IMR-90 (cell line): ENCODE measurements around the gene DICER1. TPM values are rescaled to one million over a fixed set of nuclear protein-coding genes. Genes with fewer than 3 reads are reported as not detected.

Experiments
- ATAC-seq: fragments of 200-7000 bp; cut with Tn5 transposase; 2 replicates; pipeline ENCODE4 v1.9.1; 2020; ENCODE audit warnings: low read depth, mild to moderate bottlenecking, moderate library complexity
- BruUV-seq: library from RNA; stranded (reverse); fragments of 400-500 nt; replicated peaks from 2 replicates; lab custom pipeline; 2021; lab: Mats Ljungman, UMichigan
- CTCF ChIA-PET: fragments of 300-600 bp; formaldehyde crosslinking; extraction: SDS; loops from one replicate; lab custom pipeline; 2021; ENCODE audit warnings: antibody characterized with exemption; lab: Yijun Ruan, JAX
- POLR2A ChIA-PET: fragments of 300-600 bp; sonication (Branson Sonifier 250); formaldehyde crosslinking; loops from one replicate; lab custom pipeline; 2022; ENCODE audit warnings: antibody characterized with exemption; ENCODE audit not compliant: unreplicated experiment; lab: Charles Lee
- DNase-seq: peaks from one replicate; pipeline ENCODE4 v3.0.0; 2013
- H2AFZ ChIP-seq: replicated peaks from 2 replicates; pipeline ENCODE3; 2013; ENCODE audit warnings: low read length, mild to moderate bottlenecking; ENCODE audit not compliant: poor library complexity
- H2AK5ac ChIP-seq: 2 replicates; pipeline ENCODE4 v1.6.1; 2013; ENCODE audit warnings: low read depth, low read length, inconsistent platforms
- H2AK9ac ChIP-seq: replicated peaks from 2 replicates; pipeline ENCODE3; 2013; ENCODE audit warnings: mild to moderate bottlenecking, low read depth, low read length, moderate library complexity; ENCODE audit not compliant: poor library complexity
- H2BK120ac ChIP-seq: 2 replicates; pipeline ENCODE4 v1.6.1; 2013; ENCODE audit warnings: low read depth, low read length, inconsistent platforms
- H2BK15ac ChIP-seq: 3 replicates; pipeline ENCODE4 v1.6.1; 2013; ENCODE audit warnings: low read depth, low read length, inconsistent platforms
- H2BK20ac ChIP-seq: 2 replicates; pipeline ENCODE4 v1.6.1; 2013; ENCODE audit warnings: low read depth, mild to moderate bottlenecking, inconsistent platforms, low read length, moderate library complexity
- H2BK5ac ChIP-seq: 2 replicates; pipeline ENCODE4 v1.6.1; 2013; ENCODE audit warnings: mild to moderate bottlenecking, low read depth, low read length, inconsistent platforms; ENCODE audit not compliant: poor library complexity, severe bottlenecking
- H3K14ac ChIP-seq: replicated peaks from 2 replicates; pipeline ENCODE4 v1.6.1; 2013; ENCODE audit warnings: low read depth, low read length, inconsistent platforms
- H3K18ac ChIP-seq: 2 replicates; pipeline ENCODE4 v1.6.1; 2013; ENCODE audit warnings: low read depth, low read length, control low read depth
- H3K23ac ChIP-seq: 2 replicates; pipeline ENCODE4 v1.6.1; 2013; ENCODE audit warnings: low read depth, low read length, inconsistent platforms
- H3K27ac ChIP-seq: 2 replicates; pipeline ENCODE4 v1.5.1; 2013; ENCODE audit warnings: mild to moderate bottlenecking, control low read depth, low read length; ENCODE audit not compliant: insufficient read depth
- H3K27me3 ChIP-seq: 2 replicates; pipeline ENCODE4 v1.6.1; 2013; ENCODE audit warnings: low read length; ENCODE audit not compliant: control insufficient read depth, insufficient read depth
- H3K36me3 ChIP-seq: 2 replicates; pipeline ENCODE4 v1.6.1; 2013; ENCODE audit warnings: low read length, mixed read lengths; ENCODE audit not compliant: control insufficient read depth, insufficient read depth
- H3K4ac ChIP-seq: 2 replicates; pipeline ENCODE4 v1.6.1; 2013; ENCODE audit warnings: low read depth, low read length, inconsistent platforms
- H3K4me1 ChIP-seq: 2 replicates; pipeline ENCODE4 v1.6.1; 2013; ENCODE audit warnings: low read length, mixed read lengths; ENCODE audit not compliant: control insufficient read depth, insufficient read depth
- H3K4me2 ChIP-seq: 2 replicates; pipeline ENCODE4 v1.6.1; 2013; ENCODE audit warnings: low read depth, mild to moderate bottlenecking, control low read depth, low read length, moderate library complexity
- H3K4me3 ChIP-seq: 2 replicates; pipeline ENCODE4 v1.5.1; 2013; ENCODE audit warnings: low read depth, mild to moderate bottlenecking, control low read depth, low read length, moderate library complexity; ENCODE audit not compliant: insufficient read depth
- H3K56ac ChIP-seq: 2 replicates; pipeline ENCODE4 v1.6.1; 2013; ENCODE audit warnings: low read length, inconsistent platforms; ENCODE audit not compliant: insufficient read depth; ENCODE audit errors: extremely low read depth
- H3K79me1 ChIP-seq, 2 experiments: 2 replicates each; pipeline ENCODE4 v1.6.1; 2013; ENCODE audit warnings: low read length in 2 of 2, inconsistent platforms in 1 of 2, low read depth in 1 of 2
- H3K9ac ChIP-seq: 2 replicates; pipeline ENCODE4 v1.6.1; 2013; ENCODE audit warnings: low read depth, low read length, control low read depth
- H3K9me1 ChIP-seq: 2 replicates; pipeline ENCODE4 v1.6.1; 2013; ENCODE audit warnings: low read length, inconsistent platforms; ENCODE audit not compliant: insufficient read depth
- H3K9me3 ChIP-seq: 2 replicates; pipeline ENCODE4 v1.6.1; 2013; ENCODE audit warnings: low read length; ENCODE audit not compliant: control insufficient read depth, insufficient read depth
- H4K20me1 ChIP-seq: 2 replicates; pipeline ENCODE4 v1.6.1; 2013; ENCODE audit warnings: low read length, inconsistent platforms; ENCODE audit not compliant: insufficient read depth
- H4K5ac ChIP-seq: 2 replicates; pipeline ENCODE4 v1.6.1; 2013; ENCODE audit warnings: mild to moderate bottlenecking, low read depth, low read length, control low read depth
- H4K8ac ChIP-seq, 2 experiments: 2 replicates each; pipeline ENCODE4 v1.6.1; 2013; ENCODE audit warnings: low read depth in 2 of 2, low read length in 2 of 2, control low read depth in 1 of 2, inconsistent platforms in 1 of 2
- H4K91ac ChIP-seq: 2 replicates; pipeline ENCODE4 v1.6.1; 2013; ENCODE audit warnings: low read depth, low read length, inconsistent platforms; ENCODE audit not compliant: insufficient read depth
- BHLHE40 ChIP-seq: fragments of 150-350 bp; IDR thresholded peaks from 2 replicates; pipeline ENCODE4 v1.6.1; 2016; ENCODE audit warnings: mild to moderate bottlenecking, low read depth, low read length
- CEBPB ChIP-seq: IDR thresholded peaks from 2 replicates; pipeline ENCODE4 v1.6.1; 2012; ENCODE audit warnings: low read depth, low read length, improper control_type of control experiment
- CHD1 ChIP-seq: IDR thresholded peaks from 2 replicates; pipeline ENCODE4 v1.6.1; 2012; ENCODE audit warnings: low read depth, low read length, improper control_type of control experiment
- CTCF ChIP-seq: conservative IDR thresholded peaks from 2 replicates; pipeline ENCODE4 v1.5.1; 2012; ENCODE audit warnings: mild to moderate bottlenecking, low read depth, low read length, improper control_type of control experiment
- MAFK ChIP-seq: IDR thresholded peaks from 2 replicates; pipeline ENCODE4 v1.6.1; 2012; ENCODE audit warnings: low read depth, low read length, improper control_type of control experiment
- WGBS, 2 experiments: methylation state at CpG; one replicate each; pipeline versions ENCODE4 v1.1.5 to v1.1.7; 2013; ENCODE audit warnings: missing lambda C conversion rate in 2 of 2; ENCODE audit not compliant: insufficient read length in 1 of 2; ENCODE audit errors: extremely low coverage in 2 of 2; 5-methylcytosine and 5-hydroxymethylcytosine counted together
- dilution Hi-C: fragments of 300-500 bp; cut with HindIII; formaldehyde crosslinking; loops from one replicate; pipeline ENCODE4 v1.14.3; 2018; ENCODE audit warnings: low sequenced_read_pairs; ENCODE audit not compliant: unreplicated experiment
- in situ Hi-C: fragments of 300-500 bp; cut with MboI; formaldehyde crosslinking; loops from 3 replicates; pipeline ENCODE4 v1.14.3; 2019; ENCODE audit warnings: low sequenced_read_pairs, inconsistent platforms, mixed read lengths
- intact Hi-C: fragments of 100-400 bp; cut with micrococcal nuclease; formaldehyde crosslinking; loops from 2 replicates; pipeline ENCODE4 v1.10.0; 2022
- polyA plus RNA-seq, 3 experiments: library from polyadenylated mRNA; depleted of rRNA; stranded (reverse); fragments of >200 nt; gene quantifications; 2 replicates each; pipeline ENCODE4 v1.2.3, GENCODE V29; 2012; ENCODE audit warnings: low replicate concordance in 1 of 3
- total RNA-seq: library from RNA; depleted of rRNA; stranded (reverse); fragments of >200 nt; gene quantifications from 2 replicates; pipeline ENCODE4 v1.2.3, GENCODE V29; 2012
- TF ChIP-seq, protein P1 (sequence below): fragments of 150-350 bp; IDR thresholded peaks from 2 replicates; pipeline ENCODE4 v1.6.1; 2017; ENCODE audit warnings: mild to moderate bottlenecking, antibody characterized with exemption, low read length, low read depth

The DICER1 gene
- total and polyA plus RNA-seq, 2 of the 4 experiments (the other 2 are of a cell fraction): 9.7 to 49.5 TPM

GRCh38 chr14:95185033-95185766 is 27.9 kb upstream of the DICER1 start:
- Histone ChIP-seq H3K27ac (no peak overlapping the region), H4K91ac (no peak overlapping the region), H2BK20ac (no peak overlapping the region), H3K9me1 (no peaks in the 10 kb centered on the region), H3K9me3 (0 out of 2 replicates have a peak, but pooled peaks cover 2% of the 10 kb centered on the region), H2BK120ac (no peak overlapping the region), H3K23ac (no peak overlapping the region), H3K56ac (no peak overlapping the region), H3K14ac (no peak overlapping the region), H3K36me3 (no peaks in the 10 kb centered on the region), H2BK15ac (no peak overlapping the region), H2AK9ac (no peak overlapping the region), H3K4me3 (no peak overlapping the region), H2BK5ac (no peak overlapping the region), H3K9ac (no peak overlapping the region), H3K27me3 (no peaks in the 10 kb centered on the region; the same call in 1 of the 2 replicates), H2AFZ (peak overlapping the region; percentile 19), H4K5ac (no peak overlapping the region; the same call in 1 of the 2 replicates), H4K8ac (no peak overlapping the region), H4K20me1 (no peaks in the 10 kb centered on the region), H3K79me1 (no peaks in the 10 kb centered on the region), H3K4me2 (no peak overlapping the region), H3K4me1 (peaks cover 5% of the 10 kb centered on the region; the same call in 1 of the 2 replicates), H3K4ac (no peak overlapping the region), H2AK5ac (no peak overlapping the region), H3K18ac (no peak overlapping the region; the same call in 1 of the 2 replicates)
- 20% methylated on average over 1 of the region's 12 CpGs; no CpG with 5 or more reads in 1 of the 2 experiments for WGBS, 2 experiments
- DNase-seq: peak; percentile 19
- TF ChIP-seq, protein P1, sequence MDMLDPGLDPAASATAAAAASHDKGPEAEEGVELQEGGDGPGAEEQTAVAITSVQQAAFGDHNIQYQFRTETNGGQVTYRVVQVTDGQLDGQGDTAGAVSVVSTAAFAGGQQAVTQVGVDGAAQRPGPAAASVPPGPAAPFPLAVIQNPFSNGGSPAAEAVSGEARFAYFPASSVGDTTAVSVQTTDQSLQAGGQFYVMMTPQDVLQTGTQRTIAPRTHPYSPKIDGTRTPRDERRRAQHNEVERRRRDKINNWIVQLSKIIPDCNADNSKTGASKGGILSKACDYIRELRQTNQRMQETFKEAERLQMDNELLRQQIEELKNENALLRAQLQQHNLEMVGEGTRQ: no peak
- TF ChIP-seq MAFK (peak; percentile 51; the same call in 1 of the 2 replicates), CEBPB (peak; percentile 52), CHD1 (no peak), BHLHE40 (no peak), CTCF (no peak)
- 0 out of 2 replicates have a peak, but pooled peaks have one; percentile 35 for ATAC-seq
- ChIA-PET POLR2A (no interaction called here), CTCF (no interaction called here)
- intact Hi-C loops: no loop called here
- dilution Hi-C loops: no loop called here
- BruUV-seq: no TSS peak
- in situ Hi-C loops: no loop called here
